Measurements from ENCODE around the gene RNH1.
"Not testable (repeated sequence)": the region's sequence is repeated elsewhere in the genome, so short reads cannot be mapped to it uniquely, and the experiment has no call there.

The RNH1 gene

DNA sequence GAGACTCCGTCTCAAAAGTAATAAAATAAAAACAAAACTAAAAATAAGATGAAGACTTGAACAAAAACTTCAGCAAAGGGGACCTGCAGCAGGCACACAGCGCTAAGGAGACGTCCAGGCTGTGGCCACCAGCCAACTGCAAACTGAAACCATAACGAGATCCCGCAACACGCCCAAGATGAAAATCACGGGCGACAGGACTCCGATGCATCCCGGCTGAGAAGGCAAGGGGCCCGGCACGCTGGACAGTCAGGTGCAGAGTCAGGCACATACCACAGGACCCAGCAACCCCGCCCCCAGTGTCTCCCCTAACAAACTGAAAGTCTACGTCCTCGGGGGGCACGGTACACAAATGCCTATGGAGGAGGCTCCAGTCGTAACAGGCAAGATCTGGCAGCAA is 19.1 kb upstream of the RNH1 start:
- in situ Hi-C loops (cut with HindIII; ENCODE audit: low pct_ligation_motif_present, low sequenced_read_pairs), result no loop called here
- Histone ChIP-seq H3K4me3 (ENCODE audit: low read depth, low read length) (no peak overlapping the region), H3K27me3 (replicated peaks) (no peaks in the 10 kb centered on the region), H3K27ac (no peak overlapping the region), H3K36me3 (replicated peaks) (no peaks in the 10 kb centered on the region)
- TF ChIP-seq, protein P1, sequence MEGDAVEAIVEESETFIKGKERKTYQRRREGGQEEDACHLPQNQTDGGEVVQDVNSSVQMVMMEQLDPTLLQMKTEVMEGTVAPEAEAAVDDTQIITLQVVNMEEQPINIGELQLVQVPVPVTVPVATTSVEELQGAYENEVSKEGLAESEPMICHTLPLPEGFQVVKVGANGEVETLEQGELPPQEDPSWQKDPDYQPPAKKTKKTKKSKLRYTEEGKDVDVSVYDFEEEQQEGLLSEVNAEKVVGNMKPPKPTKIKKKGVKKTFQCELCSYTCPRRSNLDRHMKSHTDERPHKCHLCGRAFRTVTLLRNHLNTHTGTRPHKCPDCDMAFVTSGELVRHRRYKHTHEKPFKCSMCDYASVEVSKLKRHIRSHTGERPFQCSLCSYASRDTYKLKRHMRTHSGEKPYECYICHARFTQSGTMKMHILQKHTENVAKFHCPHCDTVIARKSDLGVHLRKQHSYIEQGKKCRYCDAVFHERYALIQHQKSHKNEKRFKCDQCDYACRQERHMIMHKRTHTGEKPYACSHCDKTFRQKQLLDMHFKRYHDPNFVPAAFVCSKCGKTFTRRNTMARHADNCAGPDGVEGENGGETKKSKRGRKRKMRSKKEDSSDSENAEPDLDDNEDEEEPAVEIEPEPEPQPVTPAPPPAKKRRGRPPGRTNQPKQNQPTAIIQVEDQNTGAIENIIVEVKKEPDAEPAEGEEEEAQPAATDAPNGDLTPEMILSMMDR (IDR thresholded peaks at IDR 0.05; ENCODE audit: low read depth, low read length, missing control alignments), result no peak
- DNase-seq, result no peak

DNA sequence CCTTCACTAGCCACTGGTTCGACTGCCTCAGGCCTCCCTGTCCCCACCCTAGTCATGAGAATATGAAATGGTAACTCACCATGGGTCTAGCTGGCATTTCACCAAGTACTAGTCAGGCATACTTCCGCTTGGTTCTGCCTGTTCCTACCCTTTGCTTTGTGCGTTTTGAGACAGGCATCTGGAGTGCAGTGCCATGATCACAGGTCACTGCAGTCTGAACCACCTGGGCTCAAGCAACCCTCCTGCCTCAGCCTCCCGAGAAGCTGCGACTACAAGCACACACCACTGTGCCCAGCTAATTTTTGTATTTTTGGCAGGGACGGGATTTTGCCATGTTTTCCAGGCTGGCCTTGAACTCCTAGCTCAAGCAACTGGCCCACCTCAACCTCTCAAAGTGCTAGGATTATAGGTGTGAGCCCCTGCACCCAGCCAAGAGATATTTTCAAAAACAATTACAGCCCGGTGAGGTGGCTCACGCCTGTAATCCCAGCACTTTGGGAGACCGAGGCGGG is 14.2 kb upstream of the RNH1 start:
- in situ Hi-C loops (cut with HindIII; ENCODE audit: low pct_ligation_motif_present, low sequenced_read_pairs), result no loop called here
- Histone ChIP-seq H3K27me3 (replicated peaks) (no peaks in the 10 kb centered on the region), H3K27ac (no peak overlapping the region), H3K36me3 (replicated peaks) (no peaks in the 10 kb centered on the region), H3K4me3 (ENCODE audit: low read depth, low read length) (no peak overlapping the region)
- DNase-seq, result no peak
- TF ChIP-seq, protein P1 (IDR thresholded peaks at IDR 0.05; ENCODE audit: low read depth, low read length, missing control alignments), result no peak

DNA sequence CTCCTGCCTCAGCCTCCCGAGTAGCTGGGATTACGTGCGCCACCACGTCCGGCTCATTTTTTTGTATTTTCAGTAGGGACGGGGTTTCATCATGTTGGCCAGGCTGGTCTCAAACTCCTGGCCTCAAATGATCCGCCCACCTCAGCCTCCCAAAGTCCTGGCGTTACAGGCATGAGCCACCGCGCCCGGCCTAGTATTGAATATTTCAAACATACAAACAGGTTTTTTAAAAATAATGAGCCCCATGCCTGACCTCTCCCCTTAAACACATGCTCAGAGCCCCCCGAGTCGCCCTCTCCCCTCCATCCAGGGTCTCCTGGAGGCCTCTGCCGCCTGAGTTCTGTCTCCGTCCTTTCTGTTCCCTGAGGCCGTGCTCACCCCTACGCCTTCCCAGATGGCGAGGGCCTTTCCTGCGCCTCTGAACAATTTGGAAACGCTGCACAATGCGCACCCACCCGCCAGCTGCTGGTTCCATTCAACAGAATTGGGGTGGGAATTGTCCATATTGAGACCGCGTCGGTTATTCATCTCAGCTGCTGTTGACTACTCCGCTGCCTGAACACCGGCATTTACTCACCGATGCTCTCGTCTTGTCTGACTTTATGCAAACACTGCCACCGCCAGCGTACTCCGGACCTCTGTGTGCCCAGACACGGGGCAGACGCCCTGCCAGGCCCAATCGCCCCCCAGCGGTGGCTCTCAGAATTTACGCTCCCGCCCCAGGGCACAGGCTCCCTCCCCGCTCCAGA is 13.6 kb upstream of the RNH1 start:
- TF ChIP-seq, protein P1 (IDR thresholded peaks at IDR 0.05; ENCODE audit: low read depth, low read length, missing control alignments), result peak; percentile 35
- Histone ChIP-seq H3K36me3 (replicated peaks) (no peaks in the 10 kb centered on the region), H3K27ac (no peak overlapping the region), H3K27me3 (replicated peaks) (no peaks in the 10 kb centered on the region), H3K4me3 (ENCODE audit: low read depth, low read length) (no peak overlapping the region)
- in situ Hi-C loops (cut with HindIII; ENCODE audit: low pct_ligation_motif_present, low sequenced_read_pairs), result no loop called here
- no peak for DNase-seq

DNA sequence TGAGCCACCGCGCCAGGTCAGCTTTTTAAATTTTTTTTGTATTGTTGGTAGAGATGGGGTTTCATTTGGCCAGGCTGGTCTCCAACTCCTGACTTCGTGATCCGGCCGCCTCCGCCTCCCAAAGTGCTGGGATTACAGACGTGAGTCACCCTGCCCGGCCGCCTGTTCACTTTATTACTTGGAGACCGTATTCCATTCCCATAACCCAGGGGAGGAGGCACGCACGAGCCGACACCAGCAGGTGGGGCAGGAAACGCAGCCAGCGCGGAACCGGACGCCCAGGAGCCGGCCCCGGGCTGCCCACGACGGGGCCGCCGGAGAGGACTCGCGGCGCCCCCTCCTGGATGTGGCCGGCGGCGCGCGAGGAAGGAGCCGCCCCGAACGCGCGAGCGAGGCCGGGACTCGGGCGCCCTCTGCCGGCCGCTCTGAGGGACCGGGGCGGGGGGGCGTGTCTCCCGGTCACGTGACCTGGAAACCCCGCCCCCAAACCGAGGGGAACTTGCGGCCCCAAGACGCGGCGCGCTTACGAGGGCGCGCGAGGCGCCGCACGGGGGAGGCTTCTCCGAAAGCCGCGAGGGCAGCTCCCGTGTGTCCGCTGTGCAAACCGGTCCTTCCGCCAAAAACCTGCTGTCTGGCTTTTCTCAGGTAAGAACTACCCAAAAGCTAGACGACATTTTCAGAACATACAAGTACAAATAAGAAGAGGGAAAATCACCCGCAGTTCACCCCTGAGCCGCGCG is 11.6 kb upstream of the RNH1 start:
- peak; percentile 92 for DNase-seq
- Histone ChIP-seq H3K27me3 (replicated peaks) (no peaks in the 10 kb centered on the region), H3K36me3 (replicated peaks) (peaks cover 4% of the 10 kb centered on the region), H3K4me3 (ENCODE audit: low read depth, low read length) (no peak overlapping the region), H3K27ac (peak overlapping the region; percentile 56)
- TF ChIP-seq, protein P1 (IDR thresholded peaks at IDR 0.05; ENCODE audit: low read depth, low read length, missing control alignments), result peak; percentile 57
- in situ Hi-C loops (cut with HindIII; ENCODE audit: low pct_ligation_motif_present, low sequenced_read_pairs), result no loop called here

DNA sequence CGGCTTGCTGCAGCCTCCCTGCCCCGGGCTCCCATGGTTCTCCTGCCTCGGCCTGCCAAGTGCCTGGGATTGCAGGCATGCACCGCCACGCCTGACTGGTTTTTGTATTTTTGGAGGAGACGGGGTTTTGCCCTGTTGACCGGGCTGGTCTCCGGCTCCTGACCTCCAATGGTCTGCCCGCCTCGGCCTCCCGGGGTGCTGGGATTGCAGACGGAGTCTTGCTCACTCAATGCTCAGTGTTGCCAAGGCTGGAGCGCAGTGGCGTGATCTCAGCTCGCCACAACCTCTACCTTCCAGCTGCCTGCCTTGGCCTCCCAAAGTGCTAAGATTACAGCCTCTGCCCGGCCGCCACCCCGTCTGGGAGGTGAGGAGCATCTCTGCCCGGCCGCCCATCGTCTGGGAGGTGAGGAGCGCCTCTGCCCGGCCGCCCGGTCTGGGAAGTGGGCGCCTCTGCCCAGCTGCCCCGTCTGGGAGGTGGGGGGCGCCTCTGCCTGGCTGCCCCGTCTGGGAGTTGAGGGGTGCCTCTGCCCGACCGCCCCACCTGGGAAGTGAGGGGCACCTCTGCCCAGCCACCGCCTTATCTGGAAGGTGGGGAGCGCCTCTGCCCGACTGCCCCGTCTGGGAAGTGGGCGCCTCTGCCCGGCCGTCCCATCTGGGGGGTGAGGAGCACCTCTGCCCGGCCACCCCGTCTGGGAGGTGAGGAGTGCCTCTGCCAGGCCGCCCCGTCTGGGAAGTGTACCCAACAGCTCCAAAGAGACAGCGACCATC is 10.1 kb upstream of the RNH1 start:
- DNase-seq; H3K27me3 ChIP-seq (replicated peaks); H3K27ac ChIP-seq; H3K4me3 ChIP-seq (ENCODE audit: low read depth, low read length); in situ Hi-C loops (cut with HindIII; ENCODE audit: low pct_ligation_motif_present, low sequenced_read_pairs); H3K36me3 ChIP-seq (replicated peaks): not testable (repeated sequence)

DNA sequence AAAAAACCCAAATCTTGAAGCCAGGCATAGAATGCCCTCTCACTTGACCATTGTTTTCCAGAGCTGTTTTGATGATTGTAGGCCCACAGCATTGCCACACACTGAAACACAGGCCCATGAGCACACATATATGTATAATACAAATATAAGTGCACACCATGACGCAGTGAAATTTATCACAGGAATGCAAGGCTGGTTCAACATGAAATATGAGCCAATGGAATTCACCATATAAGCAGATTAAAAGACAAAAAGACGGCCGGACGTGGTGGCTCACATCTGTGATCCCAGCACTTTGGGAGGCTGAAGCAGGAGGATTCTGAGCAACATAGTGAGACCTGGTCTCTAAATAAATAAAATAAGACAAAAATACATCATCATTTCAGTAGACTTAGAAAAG is 9.4 kb upstream of the RNH1 start:
- H3K27me3 ChIP-seq (replicated peaks), result no peaks in the 10 kb centered on the region
- in situ Hi-C loops (cut with HindIII; ENCODE audit: low pct_ligation_motif_present, low sequenced_read_pairs), result no loop called here
- H3K4me3 ChIP-seq (ENCODE audit: low read depth, low read length), result no peak overlapping the region
- H3K27ac ChIP-seq, result no peak overlapping the region
- no peak for DNase-seq
- TF ChIP-seq, protein P1 (IDR thresholded peaks at IDR 0.05; ENCODE audit: low read depth, low read length, missing control alignments), result no peak
- peaks cover 4% of the 10 kb centered on the region for H3K36me3 ChIP-seq (replicated peaks)

All from brain microvascular endothelial cell (primary cell).